ENCODE measurements around the gene BRDT. TPM values are rescaled to one million over a fixed set of nuclear protein-coding genes. Genes with fewer than 3 reads are reported as not detected.

Gene BRDT
- total RNA-seq, 1 experiment from 2014 or later = 0.13 TPM

GRCh38 chr1:91924146-91924545 is 25.1 kb upstream of the BRDT start:
- no peak overlapping the region for H3K4me3 Mint-ChIP-seq
- CTCF ChIA-PET = no interaction called here
- peaks cover 5% of the 10 kb centered on the region for H3K4me1 Mint-ChIP-seq
- no peaks in the 10 kb centered on the region for H3K27me3 Mint-ChIP-seq (ENCODE audit: low read depth)
- ATAC-seq (no peak), DNase-seq (ENCODE audit: low spot score) (no peak)
- no peaks in the 10 kb centered on the region for H3K36me3 Mint-ChIP-seq
- H3K9me3 Mint-ChIP-seq = peaks cover 8% of the 10 kb centered on the region; the same call in 1 of the 2 replicates
- TF ChIP-seq, protein P1, sequence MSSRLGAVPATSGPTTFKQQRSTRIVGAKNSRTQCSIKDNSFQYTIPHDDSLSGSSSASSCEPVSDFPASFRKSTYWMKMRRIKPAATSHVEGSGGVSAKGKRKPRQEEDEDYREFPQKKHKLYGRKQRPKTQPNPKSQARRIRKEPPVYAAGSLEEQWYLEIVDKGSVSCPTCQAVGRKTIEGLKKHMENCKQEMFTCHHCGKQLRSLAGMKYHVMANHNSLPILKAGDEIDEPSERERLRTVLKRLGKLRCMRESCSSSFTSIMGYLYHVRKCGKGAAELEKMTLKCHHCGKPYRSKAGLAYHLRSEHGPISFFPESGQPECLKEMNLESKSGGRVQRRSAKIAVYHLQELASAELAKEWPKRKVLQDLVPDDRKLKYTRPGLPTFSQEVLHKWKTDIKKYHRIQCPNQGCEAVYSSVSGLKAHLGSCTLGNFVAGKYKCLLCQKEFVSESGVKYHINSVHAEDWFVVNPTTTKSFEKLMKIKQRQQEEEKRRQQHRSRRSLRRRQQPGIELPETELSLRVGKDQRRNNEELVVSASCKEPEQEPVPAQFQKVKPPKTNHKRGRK (CRISPR knock-in tag; IDR thresholded peaks at IDR 0.05; ENCODE audit: borderline replicate concordance) = no peak
- TF ChIP-seq ELF4 (CRISPR knock-in tag; IDR thresholded peaks at IDR 0.05; ENCODE audit: low read depth) (no peak), PRRX2 (CRISPR knock-in tag; IDR thresholded peaks at IDR 0.05) (no peak), ATF6 (CRISPR knock-in tag; IDR thresholded peaks at IDR 0.05) (no peak), OVOL2 (CRISPR knock-in tag; IDR thresholded peaks at IDR 0.05; ENCODE audit: borderline replicate concordance) (no peak), MYBL2 (CRISPR knock-in tag; IDR thresholded peaks at IDR 0.05) (no peak), SMAD4 (CRISPR knock-in tag; IDR thresholded peaks at IDR 0.05) (no peak), GRHL2 (CRISPR knock-in tag; IDR thresholded peaks at IDR 0.05; ENCODE audit: insufficient replicate concordance, severe bottlenecking) (no peak), NR3C1 (CRISPR knock-in tag; conservative IDR thresholded peaks at IDR 0.05; ENCODE audit: low read depth) (no peak), MXD4 (CRISPR knock-in tag; IDR thresholded peaks at IDR 0.05; ENCODE audit: borderline replicate concordance) (no peak), SMAD3 (CRISPR knock-in tag; IDR thresholded peaks at IDR 0.05; ENCODE audit: borderline replicate concordance) (no peak), NFE2L1 (CRISPR knock-in tag; IDR thresholded peaks at IDR 0.05) (no peak), TEAD1 (CRISPR knock-in tag; IDR thresholded peaks at IDR 0.05) (no peak), JAZF1 (CRISPR knock-in tag; IDR thresholded peaks at IDR 0.05) (no peak), CBFB (CRISPR knock-in tag; IDR thresholded peaks at IDR 0.05; ENCODE audit: low read depth) (no peak), ESRRA (CRISPR knock-in tag; IDR thresholded peaks at IDR 0.05; ENCODE audit: borderline replicate concordance) (no peak), KAT7 (CRISPR knock-in tag; IDR thresholded peaks at IDR 0.05; ENCODE audit: borderline replicate concordance) (no peak), RORB (CRISPR knock-in tag; IDR thresholded peaks at IDR 0.05) (no peak)
- TF ChIP-seq, protein P2, sequence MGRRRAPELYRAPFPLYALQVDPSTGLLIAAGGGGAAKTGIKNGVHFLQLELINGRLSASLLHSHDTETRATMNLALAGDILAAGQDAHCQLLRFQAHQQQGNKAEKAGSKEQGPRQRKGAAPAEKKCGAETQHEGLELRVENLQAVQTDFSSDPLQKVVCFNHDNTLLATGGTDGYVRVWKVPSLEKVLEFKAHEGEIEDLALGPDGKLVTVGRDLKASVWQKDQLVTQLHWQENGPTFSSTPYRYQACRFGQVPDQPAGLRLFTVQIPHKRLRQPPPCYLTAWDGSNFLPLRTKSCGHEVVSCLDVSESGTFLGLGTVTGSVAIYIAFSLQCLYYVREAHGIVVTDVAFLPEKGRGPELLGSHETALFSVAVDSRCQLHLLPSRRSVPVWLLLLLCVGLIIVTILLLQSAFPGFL (CRISPR knock-in tag; IDR thresholded peaks at IDR 0.05; ENCODE audit: borderline replicate concordance) = no peak
- TF ChIP-seq, protein P3, sequence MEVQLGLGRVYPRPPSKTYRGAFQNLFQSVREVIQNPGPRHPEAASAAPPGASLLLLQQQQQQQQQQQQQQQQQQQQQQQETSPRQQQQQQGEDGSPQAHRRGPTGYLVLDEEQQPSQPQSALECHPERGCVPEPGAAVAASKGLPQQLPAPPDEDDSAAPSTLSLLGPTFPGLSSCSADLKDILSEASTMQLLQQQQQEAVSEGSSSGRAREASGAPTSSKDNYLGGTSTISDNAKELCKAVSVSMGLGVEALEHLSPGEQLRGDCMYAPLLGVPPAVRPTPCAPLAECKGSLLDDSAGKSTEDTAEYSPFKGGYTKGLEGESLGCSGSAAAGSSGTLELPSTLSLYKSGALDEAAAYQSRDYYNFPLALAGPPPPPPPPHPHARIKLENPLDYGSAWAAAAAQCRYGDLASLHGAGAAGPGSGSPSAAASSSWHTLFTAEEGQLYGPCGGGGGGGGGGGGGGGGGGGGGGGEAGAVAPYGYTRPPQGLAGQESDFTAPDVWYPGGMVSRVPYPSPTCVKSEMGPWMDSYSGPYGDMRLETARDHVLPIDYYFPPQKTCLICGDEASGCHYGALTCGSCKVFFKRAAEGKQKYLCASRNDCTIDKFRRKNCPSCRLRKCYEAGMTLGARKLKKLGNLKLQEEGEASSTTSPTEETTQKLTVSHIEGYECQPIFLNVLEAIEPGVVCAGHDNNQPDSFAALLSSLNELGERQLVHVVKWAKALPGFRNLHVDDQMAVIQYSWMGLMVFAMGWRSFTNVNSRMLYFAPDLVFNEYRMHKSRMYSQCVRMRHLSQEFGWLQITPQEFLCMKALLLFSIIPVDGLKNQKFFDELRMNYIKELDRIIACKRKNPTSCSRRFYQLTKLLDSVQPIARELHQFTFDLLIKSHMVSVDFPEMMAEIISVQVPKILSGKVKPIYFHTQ (CRISPR knock-in tag; IDR thresholded peaks at IDR 0.05) = no peak
- no peak overlapping the region for H3K27ac Mint-ChIP-seq
- POLR2A ChIA-PET = no interaction called here

Measured in WTC11 (cell line).